DOHH2 (cell line): ENCODE data around the gene RSBN1L.

ENCODE experiments used
- H3F3A ChIP-seq: fragments of 200-600 bp; sonication (generic), shearing (Covaris generic); 2 replicates; pipeline ENCODE4 v1.6.0; 2016; ENCODE audit warnings: antibody characterized with exemption, mild to moderate bottlenecking; ENCODE audit not compliant: control insufficient read depth, insufficient read depth
- H3K27ac ChIP-seq: fragments of 200-600 bp; sonication (generic); 2 replicates; pipeline ENCODE4 v1.5.1; 2014; ENCODE audit warnings: low read depth, mild to moderate bottlenecking, low read length, moderate library complexity
- H3K27me3 ChIP-seq: fragments of 200-600 bp; sonication (generic); 2 replicates; pipeline ENCODE4 v1.6.1; 2014; ENCODE audit warnings: mild to moderate bottlenecking, low read length, mixed read lengths; ENCODE audit not compliant: control insufficient read depth
- H3K36me3 ChIP-seq: fragments of 200-600 bp; sonication (generic); 2 replicates; pipeline ENCODE4 v1.6.1; 2014; ENCODE audit warnings: mild to moderate bottlenecking, low read length, moderate library complexity, mixed read lengths; ENCODE audit not compliant: control insufficient read depth
- H3K4me1 ChIP-seq: fragments of 200-600 bp; sonication (generic); 2 replicates; pipeline ENCODE4 v1.6.1; 2014; ENCODE audit warnings: mild to moderate bottlenecking, low read length, mixed read lengths; ENCODE audit not compliant: control insufficient read depth
- H3K4me2 ChIP-seq: fragments of 200-600 bp; sonication (generic); 2 replicates; pipeline ENCODE4 v1.6.0; 2014; ENCODE audit warnings: mild to moderate bottlenecking, low read length, moderate library complexity
- H3K4me3 ChIP-seq: fragments of 200-600 bp; sonication (generic); 2 replicates; pipeline ENCODE4 v1.5.1; 2014; ENCODE audit warnings: mild to moderate bottlenecking, low read length, mixed read lengths
- H3K79me2 ChIP-seq: fragments of 200-600 bp; sonication (generic); 2 replicates; pipeline ENCODE4 v1.6.1; 2014; ENCODE audit warnings: mild to moderate bottlenecking, low read length, mixed read lengths; ENCODE audit not compliant: control insufficient read depth
- H3K9me2 ChIP-seq: fragments of 200-600 bp; sonication (generic); replicated peaks from 2 replicates; pipeline ENCODE4 v1.6.1; 2014; ENCODE audit warnings: mild to moderate bottlenecking, low read length, mixed read lengths; ENCODE audit not compliant: control insufficient read depth
- H3K9me3 ChIP-seq: fragments of 200-600 bp; sonication (generic); 2 replicates; pipeline ENCODE4 v1.6.1; 2014; ENCODE audit warnings: antibody characterized with exemption, low read length, mixed read lengths; ENCODE audit not compliant: control insufficient read depth, insufficient read depth
- H4K20me1 ChIP-seq: fragments of 200-600 bp; sonication (generic); 2 replicates; pipeline ENCODE4 v1.6.0; 2014; ENCODE audit warnings: low read depth, mild to moderate bottlenecking, antibody characterized with exemption, low read length, moderate library complexity; ENCODE audit not compliant: control insufficient read depth, insufficient read depth
- EZH2phosphoT487 ChIP-seq: fragments of 200-600 bp; sonication (generic); IDR thresholded peaks from 2 replicates; pipeline ENCODE4 v1.6.1; 2017; ENCODE audit warnings: borderline replicate concordance, mild to moderate bottlenecking, antibody characterized with exemption, low read length, moderate library complexity, mixed read lengths
- TF ChIP-seq, protein P1 (sequence below): fragments of 200-600 bp; sonication (generic); IDR thresholded peaks from one replicate; pipeline ENCODE4 v1.5.1; 2014; ENCODE audit warnings: antibody characterized with exemption, mild to moderate bottlenecking, low read depth, low read length; ENCODE audit not compliant: poor library complexity, severe bottlenecking

Gene RSBN1L

DNA sequence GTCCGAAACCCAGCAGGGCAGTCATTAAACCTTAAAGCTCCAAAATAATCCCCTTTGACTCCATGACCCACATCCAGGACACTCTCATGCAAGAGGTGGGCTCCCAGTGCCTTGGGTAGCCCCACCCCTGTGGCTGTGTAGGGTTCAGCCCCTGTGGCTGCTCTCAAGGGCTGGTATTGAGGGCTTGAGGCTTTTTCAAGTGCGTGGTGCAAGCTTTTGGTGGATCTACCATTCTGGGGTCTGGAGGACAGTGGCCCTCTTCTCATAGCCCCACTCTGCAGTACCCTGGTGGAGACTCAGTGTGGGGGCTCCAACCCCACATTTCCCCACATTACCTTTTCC is 50.5 kb downstream of the RSBN1L start:
- H3K9me2 ChIP-seq: no peaks in the 10 kb centered on the region
- H3K27me3 ChIP-seq: no peaks in the 10 kb centered on the region
- H3K4me3 ChIP-seq: no peak overlapping the region
- no peak for TF ChIP-seq EZH2phosphoT487
- TF ChIP-seq, protein P1, sequence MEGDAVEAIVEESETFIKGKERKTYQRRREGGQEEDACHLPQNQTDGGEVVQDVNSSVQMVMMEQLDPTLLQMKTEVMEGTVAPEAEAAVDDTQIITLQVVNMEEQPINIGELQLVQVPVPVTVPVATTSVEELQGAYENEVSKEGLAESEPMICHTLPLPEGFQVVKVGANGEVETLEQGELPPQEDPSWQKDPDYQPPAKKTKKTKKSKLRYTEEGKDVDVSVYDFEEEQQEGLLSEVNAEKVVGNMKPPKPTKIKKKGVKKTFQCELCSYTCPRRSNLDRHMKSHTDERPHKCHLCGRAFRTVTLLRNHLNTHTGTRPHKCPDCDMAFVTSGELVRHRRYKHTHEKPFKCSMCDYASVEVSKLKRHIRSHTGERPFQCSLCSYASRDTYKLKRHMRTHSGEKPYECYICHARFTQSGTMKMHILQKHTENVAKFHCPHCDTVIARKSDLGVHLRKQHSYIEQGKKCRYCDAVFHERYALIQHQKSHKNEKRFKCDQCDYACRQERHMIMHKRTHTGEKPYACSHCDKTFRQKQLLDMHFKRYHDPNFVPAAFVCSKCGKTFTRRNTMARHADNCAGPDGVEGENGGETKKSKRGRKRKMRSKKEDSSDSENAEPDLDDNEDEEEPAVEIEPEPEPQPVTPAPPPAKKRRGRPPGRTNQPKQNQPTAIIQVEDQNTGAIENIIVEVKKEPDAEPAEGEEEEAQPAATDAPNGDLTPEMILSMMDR: no peak
- H3K27ac ChIP-seq: no peak overlapping the region
- H3K9me3 ChIP-seq: no peaks in the 10 kb centered on the region
- peaks cover 30% of the 10 kb centered on the region for H3K36me3 ChIP-seq
- no peaks in the 10 kb centered on the region for H4K20me1 ChIP-seq
- H3K4me2 ChIP-seq: no peak overlapping the region
- peaks cover 38% of the 10 kb centered on the region for H3K79me2 ChIP-seq
- peaks cover 2% of the 10 kb centered on the region; the same call in 1 of the 2 replicates for H3F3A ChIP-seq
- no peaks in the 10 kb centered on the region for H3K4me1 ChIP-seq

DNA sequence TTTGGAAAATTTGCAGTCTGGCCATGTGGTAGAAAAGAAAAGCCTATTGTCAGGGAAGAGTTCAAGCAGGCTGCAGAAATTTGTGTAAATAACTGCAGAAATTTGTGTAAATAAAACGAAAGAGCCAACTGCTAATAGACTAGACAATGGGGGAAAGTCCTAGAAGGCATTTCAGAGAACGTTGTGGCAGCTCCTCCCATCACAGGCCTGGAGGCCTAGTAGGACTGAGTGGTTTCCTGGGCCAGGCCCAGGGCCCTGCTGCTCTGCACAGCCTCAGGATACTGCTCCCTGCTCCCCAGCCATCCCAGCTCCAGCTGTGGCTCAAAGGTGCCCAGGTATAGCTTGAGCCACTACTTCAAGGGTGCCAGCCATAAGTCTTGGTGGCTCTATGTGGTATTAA is 50.9 kb downstream of the RSBN1L start:
- H3K79me2 ChIP-seq: peaks cover 40% of the 10 kb centered on the region
- no peak overlapping the region for H3K4me3 ChIP-seq
- H3K9me2 ChIP-seq: no peaks in the 10 kb centered on the region

DNA sequence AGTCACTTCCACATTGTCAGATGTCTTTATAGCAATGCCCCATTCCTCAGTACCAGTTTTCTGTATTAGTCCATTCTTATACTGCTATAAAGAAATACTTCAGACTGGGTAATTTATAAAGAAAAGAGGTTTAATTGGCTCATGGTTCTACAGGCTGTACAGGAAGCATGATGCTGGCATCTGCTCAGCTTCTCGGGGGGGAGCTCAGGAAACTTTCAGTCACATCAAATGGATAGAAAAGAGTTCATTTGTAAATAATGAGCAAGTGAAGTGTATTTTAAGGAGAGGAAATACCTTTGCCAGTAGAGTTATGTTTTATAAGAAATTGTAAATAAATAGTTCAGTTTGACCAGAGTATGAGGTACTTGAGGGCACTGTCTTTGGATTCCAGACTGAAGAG is 51.5 kb downstream of the RSBN1L start:
- Histone ChIP-seq H3K4me1 (no peaks in the 10 kb centered on the region), H3K4me2 (no peak overlapping the region), H3K27ac (no peak overlapping the region), H3K79me2 (peaks cover 42% of the 10 kb centered on the region), H3K27me3 (no peaks in the 10 kb centered on the region), H3K4me3 (no peak overlapping the region), H3K36me3 (peaks cover 25% of the 10 kb centered on the region), H4K20me1 (no peaks in the 10 kb centered on the region), H3F3A (peaks cover 2% of the 10 kb centered on the region; the same call in 1 of the 2 replicates), H3K9me2 (no peaks in the 10 kb centered on the region), H3K9me3 (no peaks in the 10 kb centered on the region)
- TF ChIP-seq, protein P1: no peak
- TF ChIP-seq EZH2phosphoT487: no peak

More for the DNA sequence above, 50.9 kb downstream of the RSBN1L start:
- TF ChIP-seq EZH2phosphoT487: no peak
- Histone ChIP-seq H3K36me3 (peaks cover 30% of the 10 kb centered on the region), H3K4me2 (no peak overlapping the region), H3F3A (peaks cover 2% of the 10 kb centered on the region; the same call in 1 of the 2 replicates), H3K27me3 (no peaks in the 10 kb centered on the region), H4K20me1 (no peaks in the 10 kb centered on the region), H3K27ac (no peak overlapping the region), H3K4me1 (no peaks in the 10 kb centered on the region), H3K9me3 (no peaks in the 10 kb centered on the region)

DNA sequence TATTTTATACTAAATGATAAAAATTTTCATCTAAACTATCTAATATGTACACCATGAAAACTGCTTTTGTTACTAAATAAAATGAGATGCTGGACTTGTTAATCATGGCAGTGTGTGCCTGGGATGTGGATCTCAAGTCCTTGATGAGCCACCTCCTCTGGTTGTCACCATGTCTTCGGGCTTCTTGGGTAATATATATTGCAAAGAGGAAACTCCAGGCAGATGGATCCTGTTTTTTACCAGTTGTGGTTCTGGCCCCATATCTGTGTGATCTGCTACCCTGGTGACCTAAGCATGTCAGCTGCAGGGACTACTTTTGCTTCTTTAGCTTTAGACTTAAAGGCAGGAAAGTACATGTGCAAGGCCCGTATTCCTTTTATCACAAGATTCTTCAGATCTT is 55.8 kb downstream of the RSBN1L start:
- H4K20me1 ChIP-seq: peaks cover 6% of the 10 kb centered on the region; the same call in 1 of the 2 replicates
- no peak overlapping the region for H3K27ac ChIP-seq
- H3K79me2 ChIP-seq: peaks cover 65% of the 10 kb centered on the region
- H3F3A ChIP-seq: peaks cover 5% of the 10 kb centered on the region
- no peaks in the 10 kb centered on the region for H3K27me3 ChIP-seq
- peaks cover 2% of the 10 kb centered on the region for H3K4me1 ChIP-seq
- H3K36me3 ChIP-seq: peaks cover 40% of the 10 kb centered on the region
- no peak overlapping the region for H3K4me2 ChIP-seq
- H3K4me3 ChIP-seq: no peak overlapping the region
- H3K9me3 ChIP-seq: no peaks in the 10 kb centered on the region
- TF ChIP-seq, protein P1: no peak
- no peak for TF ChIP-seq EZH2phosphoT487
- no peaks in the 10 kb centered on the region for H3K9me2 ChIP-seq
